Esophagus mucosa (tissue), 1 donor: ENCODE results near the gene MEIKIN. TPM values are rescaled to one million over a fixed set of nuclear protein-coding genes. Genes with fewer than 3 reads are reported as not detected.
"Not testable (repeated sequence)": the region's sequence is repeated elsewhere in the genome, so short reads cannot be mapped to it uniquely, and the experiment has no call there.

Source experiments
- ATAC-seq: fragments of 200-7000 bp; cut with Tn5 transposase; one replicate; pipeline ENCODE4 v1.9.1; 2020
- total RNA-seq: library from RNA; stranded (reverse); gene quantifications from one replicate; pipeline ENCODE4 v1.2.4, GENCODE V29; 2023
- donor health status: DM: yes; HTN: yes; CAD: no.

Gene MEIKIN
- total RNA-seq, 1 donor from 2014 or later = not detected

GRCh38 chr5:131902266-131902665 lies 43.2 kb downstream of the MEIKIN start:
- ATAC-seq = not testable (repeated sequence)

- no peak for ATAC-seq
These were observed 45.8 kb downstream of the MEIKIN start for GRCh38 chr5:131899686-131900085.

- ATAC-seq = no peak
These were observed 61.5 kb downstream of the MEIKIN start for GRCh38 chr5:131883984-131884383.

GRCh38 chr5:131879705-131880104 lies 65.8 kb downstream of the MEIKIN start:
- ATAC-seq = no peak

- ATAC-seq = no peak
These were observed 67.6 kb downstream of the MEIKIN start for GRCh38 chr5:131877873-131878272.

GRCh38 chr5:131871251-131871650 lies 74.2 kb downstream of the MEIKIN start:
- ATAC-seq = not testable (repeated sequence)

GRCh38 chr5:131867524-131867923 lies 77.9 kb downstream of the MEIKIN start:
- no peak for ATAC-seq

- no peak for ATAC-seq
These were observed 81.8 kb downstream of the MEIKIN start for GRCh38 chr5:131863700-131864099.

GRCh38 chr5:131857388-131857787 lies 88.1 kb downstream of the MEIKIN start:
- no peak for ATAC-seq

GRCh38 chr5:131855452-131855851 lies 90.0 kb downstream of the MEIKIN start:
- no peak for ATAC-seq

GRCh38 chr5:131854134-131854533 lies 91.3 kb downstream of the MEIKIN start:
- no peak for ATAC-seq

GRCh38 chr5:131848662-131849061 lies 96.8 kb downstream of the MEIKIN start:
- no peak for ATAC-seq

- no peak for ATAC-seq
These were observed 98.9 kb downstream of the MEIKIN start for GRCh38 chr5:131846536-131846935.

- no peak for ATAC-seq
These were observed 99.6 kb downstream of the MEIKIN start for GRCh38 chr5:131845828-131846227.

- not testable (repeated sequence) for ATAC-seq
These were observed 102.5 kb downstream of the MEIKIN start for GRCh38 chr5:131842971-131843370.

GRCh38 chr5:131832702-131833101 lies 112.8 kb downstream of the MEIKIN start:
- ATAC-seq = not testable (repeated sequence)

- ATAC-seq = no peak
These were observed 120.0 kb downstream of the MEIKIN start for GRCh38 chr5:131825404-131826013.

- ATAC-seq = no peak
These were observed 120.8 kb downstream of the MEIKIN start for GRCh38 chr5:131824631-131825030.

GRCh38 chr5:131821221-131821620 lies 124.2 kb downstream of the MEIKIN start:
- ATAC-seq = no peak

- no peak for ATAC-seq
These were observed 127.3 kb downstream of the MEIKIN start for GRCh38 chr5:131818001-131818724.

GRCh38 chr5:131814990-131815389 lies 130.5 kb downstream of the MEIKIN start:
- no peak for ATAC-seq

- no peak for ATAC-seq
These were observed 132.9 kb downstream of the MEIKIN start for GRCh38 chr5:131812371-131813160.

GRCh38 chr5:131810510-131811249 lies 134.8 kb downstream of the MEIKIN start:
- no peak for ATAC-seq
